Activated CD4-positive, alpha-beta T cell treated with anti-CD3 and anti-CD28 coated beads for 1 hour (primary cell): ENCODE measurements around the gene GLG1.
"Not testable (repeated sequence)": the region's sequence is repeated elsewhere in the genome, so short reads cannot be mapped to it uniquely, and the experiment has no call there.

Source experiments
- DNase-seq: peaks from one replicate; pipeline ENCODE4 v3.0.0-alpha.2; 2020

Gene GLG1

DNA sequence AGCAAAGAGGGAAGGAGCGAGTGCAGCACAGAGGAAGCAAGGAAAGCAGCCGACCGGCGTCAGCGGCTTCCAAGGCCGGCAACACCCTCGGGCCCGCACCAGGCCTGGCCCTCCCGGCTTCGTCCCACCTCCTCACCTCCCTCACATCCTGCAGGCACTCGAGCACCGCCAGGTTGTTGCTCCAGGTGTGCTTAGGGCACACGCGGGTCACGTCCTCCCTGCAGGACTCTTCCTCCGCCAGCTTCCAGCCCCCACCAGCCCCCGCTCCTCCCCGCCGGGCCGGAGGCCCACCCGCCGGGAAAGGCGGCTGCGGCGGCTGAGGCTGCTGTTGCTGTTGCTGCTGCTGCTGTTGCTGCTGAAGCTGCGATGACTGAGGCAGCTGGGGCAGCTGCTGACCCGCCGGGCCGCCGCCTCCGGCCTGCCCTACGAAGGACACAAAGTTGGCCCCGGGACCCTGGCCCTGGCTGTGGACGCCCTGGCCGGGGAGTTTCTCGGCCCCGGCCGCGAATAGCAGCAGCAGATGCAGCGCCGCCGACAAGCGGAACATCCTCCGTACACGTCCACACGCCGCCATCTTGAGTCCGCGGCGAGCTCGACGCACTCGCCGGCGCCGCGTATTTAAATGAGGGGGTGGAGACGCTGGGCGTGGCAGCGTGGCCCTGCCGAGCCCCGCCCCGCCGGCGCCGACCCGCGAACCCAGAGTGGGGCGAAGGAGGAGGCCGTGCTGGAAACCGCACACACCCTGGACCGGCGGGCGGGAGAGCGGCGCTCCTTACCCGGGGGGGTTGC lies at the start of gene GLG1:
Gene GLG1, minus strand, starts transcription at position 594 of the 789 bp plus-strand sequence. Its CDS starts 20 bp downstream, at position 574.
- peak; percentile 84 for DNase-seq

DNA sequence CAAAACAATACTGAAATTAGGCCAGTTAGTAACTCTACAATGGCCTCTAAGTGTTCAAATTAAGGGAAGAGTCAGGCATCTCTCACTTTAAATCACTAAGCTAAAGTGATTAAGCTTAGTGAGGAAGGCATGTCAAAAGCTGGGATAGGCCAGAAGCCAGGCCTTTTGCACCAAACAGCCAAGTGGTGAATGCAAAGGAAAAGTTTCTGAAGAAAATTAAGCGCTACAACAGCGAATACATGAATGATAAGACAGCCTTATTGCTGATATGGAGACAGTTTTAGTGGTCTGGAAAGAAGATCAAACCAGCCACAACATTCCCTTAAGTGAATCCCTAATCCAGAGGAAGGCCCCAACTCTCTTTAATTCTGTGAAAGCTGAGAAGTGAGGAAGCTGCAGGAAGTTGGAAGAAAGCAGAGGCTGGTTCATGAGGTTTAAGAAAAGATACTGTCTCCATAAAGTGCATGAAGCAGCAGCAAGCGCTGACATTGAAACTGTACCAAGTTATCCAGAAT lies 47.7 kb upstream of the GLG1 start:
- no peak for DNase-seq

DNA sequence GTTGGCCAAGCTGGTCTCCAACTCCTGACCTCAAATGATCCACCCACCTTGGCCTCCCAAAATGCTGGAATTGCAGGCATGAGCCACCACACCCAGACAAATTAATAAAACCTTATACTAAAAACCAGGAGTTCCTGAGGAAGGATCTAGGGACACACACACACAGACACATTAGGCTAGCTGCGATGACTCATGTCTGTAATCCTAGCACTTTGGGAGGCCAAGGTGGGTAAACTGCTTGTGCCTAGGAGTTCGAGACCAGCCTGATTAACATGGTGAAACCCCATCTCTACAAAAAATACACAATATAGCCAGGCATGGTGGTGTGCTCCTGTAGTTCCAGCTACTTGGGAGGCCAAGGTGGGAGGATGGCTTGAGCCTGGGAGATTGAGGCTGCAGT lies 46.0 kb upstream of the GLG1 start:
- not testable (repeated sequence) for DNase-seq

DNA sequence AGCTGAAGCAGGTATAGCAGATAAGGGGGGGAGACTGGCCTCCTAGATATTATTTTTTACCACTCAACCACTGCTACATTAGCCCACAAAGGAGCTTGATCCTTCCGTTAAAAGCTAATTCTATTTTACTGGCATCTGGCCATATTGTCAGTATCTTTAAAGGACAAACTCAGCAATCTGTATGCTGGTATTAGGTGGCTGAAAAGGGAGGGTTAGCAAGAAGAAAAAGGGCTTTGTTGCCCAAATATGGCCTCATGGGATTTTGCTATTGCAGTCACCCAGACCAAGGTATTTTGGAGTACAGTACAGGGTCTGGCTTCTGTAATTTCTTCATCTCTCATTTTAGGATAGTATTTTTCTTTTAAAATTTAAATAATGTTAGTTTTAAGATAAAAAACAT lies 45.3 kb upstream of the GLG1 start:
- no peak for DNase-seq

DNA sequence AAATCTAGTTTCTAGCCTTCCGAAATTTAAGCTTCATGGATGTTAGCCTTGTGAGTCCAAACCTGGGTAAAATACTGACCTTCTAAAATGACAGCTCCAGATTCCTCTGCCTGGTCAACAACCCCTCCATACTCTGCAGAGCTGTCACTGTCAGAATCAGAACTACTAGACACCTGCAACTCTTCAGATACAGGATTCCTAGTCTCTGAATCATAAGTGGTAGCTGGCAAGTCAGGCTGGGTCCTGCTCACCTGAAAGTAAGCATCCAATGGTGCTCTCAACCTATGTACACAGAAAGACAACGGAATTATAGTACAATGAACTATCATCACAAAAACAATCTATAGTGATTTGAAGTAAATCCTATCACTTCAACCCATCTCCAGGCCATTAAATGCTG lies 44.9 kb upstream of the GLG1 start:
- no peak for DNase-seq

DNA sequence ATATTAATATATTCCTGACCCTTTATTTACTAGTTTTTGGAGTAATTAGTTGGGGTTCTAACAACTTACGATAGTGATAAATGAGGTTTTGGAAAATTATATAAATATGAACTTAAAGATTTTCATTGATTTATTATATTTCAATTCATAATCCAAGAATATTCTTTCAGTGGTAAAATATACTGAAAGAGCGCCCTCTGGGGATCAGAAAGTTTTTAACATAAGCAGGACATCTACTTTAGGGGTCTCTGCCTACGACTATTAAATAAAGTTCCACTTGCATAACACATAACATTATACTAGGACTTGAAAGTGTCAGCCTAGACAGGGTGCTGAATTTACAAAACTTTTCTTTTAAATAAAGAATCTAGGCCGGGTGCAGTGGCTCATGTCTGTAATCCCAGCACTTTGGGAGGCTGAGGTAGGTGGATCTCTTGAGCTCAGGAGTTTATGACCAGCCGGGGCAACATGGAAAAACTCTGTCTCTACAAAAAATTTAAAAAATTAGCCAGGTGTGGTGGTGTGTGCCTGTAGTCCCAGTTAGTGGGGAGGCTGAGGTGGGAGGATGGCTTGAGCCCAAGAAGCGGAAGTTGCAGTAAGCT lies 44.2 kb upstream of the GLG1 start:
- no peak for DNase-seq

DNA sequence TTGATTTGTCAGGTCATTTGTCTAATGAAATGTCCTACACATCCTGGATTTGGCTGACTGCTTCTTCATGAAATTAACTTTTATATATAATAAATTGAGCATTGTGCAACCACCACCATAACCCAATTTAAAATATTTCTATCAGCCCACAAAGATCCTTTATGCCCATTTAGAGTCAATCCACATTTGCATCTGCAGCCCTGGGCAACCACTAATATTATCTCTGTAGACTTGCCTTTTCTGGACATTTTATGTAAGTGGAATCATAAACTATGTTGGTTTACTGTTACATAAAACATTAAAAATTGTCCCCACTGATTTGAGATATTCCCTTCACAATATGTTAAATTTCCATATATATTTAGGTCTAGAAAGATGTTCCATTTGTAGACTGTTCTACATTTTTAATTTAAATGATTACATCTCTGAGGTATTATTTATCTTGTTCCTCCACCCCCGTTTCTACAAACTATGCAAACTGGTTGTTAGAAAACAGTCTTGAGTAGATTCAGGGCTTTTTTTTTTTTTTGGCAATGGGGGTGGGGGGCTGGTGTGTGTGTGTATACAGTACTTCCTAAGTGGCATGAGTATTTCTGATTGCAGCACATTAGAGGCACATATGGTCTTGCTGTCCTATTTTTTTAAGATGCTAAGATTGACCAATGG lies 43.1 kb upstream of the GLG1 start:
- DNase-seq, result no peak

DNA sequence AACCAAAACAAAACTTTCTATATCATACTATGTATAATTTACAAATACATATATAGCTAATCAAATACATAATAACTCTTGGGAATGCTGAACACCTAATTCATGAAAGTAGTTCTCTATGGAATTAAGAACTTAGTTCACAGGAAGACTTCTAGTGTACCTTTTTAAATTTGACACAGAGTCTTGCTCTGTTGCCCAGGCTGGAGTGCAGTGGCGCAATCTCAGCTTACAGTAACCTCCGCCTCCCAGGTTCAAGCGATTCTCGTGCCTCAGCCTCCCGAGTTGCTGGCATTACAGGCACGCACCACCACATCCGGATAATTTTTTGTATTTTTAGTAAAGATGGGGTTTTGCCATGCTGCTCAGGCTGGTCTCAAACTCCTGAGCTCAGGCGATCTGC lies 35.1 kb upstream of the GLG1 start:
- DNase-seq, result no peak

DNA sequence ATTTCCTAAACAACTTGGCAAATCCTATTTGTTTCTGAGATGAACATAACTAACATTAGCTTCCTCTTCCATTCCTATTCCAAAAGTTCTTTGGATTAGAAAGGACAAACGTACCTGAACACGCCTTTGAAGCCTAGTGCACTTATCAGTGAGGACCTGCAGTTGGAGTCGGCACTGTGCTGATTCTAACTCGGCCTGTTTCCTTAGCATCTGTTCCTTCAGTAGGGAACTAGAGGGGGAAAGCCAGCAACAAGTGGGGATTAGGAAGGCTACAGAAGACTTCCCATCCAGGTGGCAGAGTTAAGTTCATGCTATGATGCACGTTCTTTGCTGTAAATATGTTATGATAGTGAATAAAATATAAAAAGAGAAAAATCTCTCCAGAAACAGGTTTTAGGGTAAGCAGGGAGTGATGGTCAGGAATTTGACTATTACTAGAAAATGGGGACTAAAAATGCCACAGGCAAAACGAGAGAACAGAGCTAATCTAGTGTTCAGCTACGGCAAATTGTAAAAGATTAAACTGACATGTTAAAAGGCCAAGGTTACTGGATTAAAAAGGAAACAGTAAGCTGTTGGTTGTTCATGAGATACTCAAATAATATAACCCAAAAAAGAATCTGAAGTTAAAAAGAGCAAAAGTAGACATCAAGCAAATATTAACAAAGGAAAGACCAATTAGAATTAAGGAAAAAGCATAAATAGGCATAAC lies 31.0 kb upstream of the GLG1 start:
- no peak for DNase-seq

DNA sequence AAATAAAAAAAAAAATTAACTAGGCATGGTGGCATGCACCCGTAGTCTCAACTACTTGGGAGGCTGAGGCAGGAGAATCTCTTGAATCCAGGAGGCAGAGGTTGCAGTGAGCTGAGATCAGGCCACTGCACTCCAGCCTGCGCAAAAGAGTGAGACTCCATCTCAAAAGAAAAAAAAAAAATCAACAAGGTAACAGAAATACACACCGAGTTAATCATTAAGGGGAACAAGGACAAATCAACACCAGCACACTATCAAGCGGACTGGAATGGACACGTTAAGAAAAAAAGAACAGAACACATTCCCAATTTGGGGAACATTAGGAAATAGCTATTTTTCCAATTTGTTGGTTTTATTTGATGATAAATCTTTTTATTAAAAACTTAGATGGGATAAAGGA lies 28.4 kb upstream of the GLG1 start:
- DNase-seq, result no peak

DNA sequence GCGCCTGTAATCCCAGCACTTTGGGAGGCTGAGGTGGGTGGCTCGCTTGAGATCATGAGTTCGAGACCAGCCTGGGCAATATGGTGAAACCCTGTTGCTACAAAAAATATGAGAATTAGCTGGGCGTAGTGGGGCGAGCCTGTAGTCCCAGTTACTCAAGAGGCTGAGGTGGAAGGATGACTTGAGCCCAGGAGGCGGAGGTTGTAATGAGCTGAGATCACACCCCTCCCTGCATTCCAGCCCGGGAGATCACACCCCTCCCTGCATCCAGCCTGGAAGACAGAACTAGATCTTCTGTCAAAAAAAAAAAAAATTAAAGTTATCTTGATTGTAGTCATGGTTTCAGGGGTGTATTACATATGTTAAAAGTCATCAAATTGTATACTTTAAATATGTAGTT lies 26.8 kb upstream of the GLG1 start:
- no peak for DNase-seq

DNA sequence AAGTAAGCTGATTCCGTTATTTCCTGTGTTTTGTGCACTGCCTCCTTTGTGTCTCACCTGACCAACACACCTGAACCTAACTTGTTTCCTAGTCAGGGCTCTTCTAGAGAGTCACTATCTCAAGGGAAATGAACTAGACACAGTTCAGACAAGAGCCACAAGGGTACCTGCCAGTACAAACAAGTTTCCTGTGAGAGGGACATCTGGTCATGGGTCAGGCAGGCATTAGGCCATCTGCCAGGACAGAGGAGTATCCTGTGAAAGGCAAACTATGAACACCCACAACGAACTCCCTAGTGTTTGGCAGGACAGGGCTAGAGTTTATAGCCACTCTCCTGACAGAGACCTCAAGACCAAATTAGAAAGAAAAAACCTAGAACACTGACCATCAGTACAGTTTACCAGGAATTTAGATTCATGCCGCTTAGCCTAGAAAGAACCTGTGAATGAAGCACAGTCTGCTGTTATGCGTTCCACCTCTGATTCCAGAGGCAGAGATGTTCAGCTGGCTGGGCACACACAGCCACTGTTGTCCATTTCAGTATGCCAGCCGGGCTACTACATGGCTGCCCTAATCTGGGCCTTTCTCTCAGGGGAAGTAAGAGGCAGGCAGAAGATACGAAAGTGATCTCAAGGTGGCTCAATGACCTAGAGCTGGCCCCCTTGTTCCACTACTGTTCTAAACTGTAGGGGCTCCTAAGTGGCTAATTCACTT lies 20.7 kb upstream of the GLG1 start:
- no peak for DNase-seq

DNA sequence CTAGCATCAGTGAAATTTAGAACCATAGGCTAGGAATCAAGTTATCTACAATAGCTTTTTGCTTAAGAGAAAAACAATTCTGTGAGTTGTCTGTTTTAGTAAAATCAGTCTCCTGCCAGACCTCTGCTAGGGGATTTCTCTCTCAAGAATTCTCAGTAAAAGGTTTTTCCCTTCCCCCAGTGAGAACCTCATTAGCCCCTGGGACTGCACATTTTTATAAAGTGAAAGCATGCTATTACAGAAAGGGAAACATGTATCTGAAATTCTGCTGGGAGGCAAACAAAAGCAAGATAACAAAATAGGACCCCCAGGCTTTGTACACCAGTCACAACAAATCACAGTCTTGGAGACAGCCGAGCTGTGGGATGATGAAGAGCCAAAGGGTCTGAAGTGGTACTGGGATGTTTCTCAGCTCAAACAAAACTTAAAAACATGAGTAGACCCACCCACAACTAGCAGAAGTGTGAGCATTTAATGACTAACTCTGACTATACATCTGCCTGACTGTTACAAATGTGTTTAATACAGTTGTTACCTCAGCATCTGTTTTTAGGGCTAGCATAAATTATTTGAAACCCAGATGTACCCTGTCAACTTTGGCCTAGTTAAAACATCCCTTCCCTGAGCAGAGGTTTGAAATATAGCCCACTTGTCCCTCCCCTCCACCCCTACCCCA lies 20.0 kb upstream of the GLG1 start:
- no peak for DNase-seq

DNA sequence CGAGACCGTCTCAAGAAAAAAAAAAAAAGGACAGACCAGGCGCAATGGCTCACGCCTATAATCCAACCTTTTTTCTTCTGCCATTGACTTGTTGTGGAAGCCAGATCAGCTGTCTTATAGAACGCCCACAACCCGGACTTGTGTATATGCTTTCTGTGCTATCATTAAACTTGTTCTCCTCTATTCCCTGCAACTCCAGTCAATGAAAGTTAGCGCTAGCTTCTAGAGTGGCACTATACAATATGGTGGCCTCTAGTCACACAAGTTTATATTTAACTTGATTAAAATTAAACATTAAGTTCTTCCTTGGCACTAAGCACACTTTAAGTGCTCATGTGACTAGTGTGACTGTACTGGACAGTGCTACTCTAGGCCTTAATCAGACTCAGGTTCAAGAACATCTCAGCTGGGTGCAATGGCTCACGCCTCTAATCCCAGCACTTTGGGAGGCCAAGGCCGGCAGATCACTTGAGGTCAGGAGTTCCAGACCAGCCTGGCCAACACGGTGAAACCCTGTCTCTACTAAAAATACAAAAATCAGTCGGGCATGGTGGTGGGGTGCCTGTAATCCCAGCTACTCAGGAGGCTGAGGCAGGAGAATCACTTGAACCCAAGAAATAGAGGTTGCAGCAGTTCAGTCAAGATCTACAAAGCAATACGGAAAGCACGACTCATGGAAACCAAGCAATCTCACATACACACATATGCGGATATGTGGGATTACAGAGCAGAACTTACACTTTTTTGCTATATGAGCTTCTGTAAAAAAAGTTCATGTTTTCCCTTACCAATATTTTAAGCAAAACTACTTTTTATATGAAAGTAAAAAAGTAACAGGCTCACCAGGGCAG lies 18.8 kb upstream of the GLG1 start:
- DNase-seq, result no peak

DNA sequence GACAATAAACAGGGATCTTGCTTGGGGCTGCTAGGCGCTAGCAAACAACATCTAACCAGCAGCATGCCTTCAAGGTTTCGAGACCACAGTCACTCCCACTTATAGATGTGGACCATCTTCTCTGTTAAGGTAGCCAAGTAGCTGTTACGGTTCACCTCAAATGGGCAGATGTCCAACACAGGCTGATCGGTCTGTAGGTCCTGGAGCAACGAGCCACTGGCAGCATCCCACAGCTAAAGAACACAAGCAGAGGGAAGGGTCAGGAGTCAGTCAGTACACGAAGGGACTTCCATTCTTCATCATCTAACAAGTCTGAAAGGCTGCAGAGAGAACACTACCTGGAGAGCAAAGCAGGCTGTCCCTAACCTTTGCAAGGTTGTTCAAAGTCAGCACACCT lies 16.9 kb upstream of the GLG1 start:
- DNase-seq, result no peak

DNA sequence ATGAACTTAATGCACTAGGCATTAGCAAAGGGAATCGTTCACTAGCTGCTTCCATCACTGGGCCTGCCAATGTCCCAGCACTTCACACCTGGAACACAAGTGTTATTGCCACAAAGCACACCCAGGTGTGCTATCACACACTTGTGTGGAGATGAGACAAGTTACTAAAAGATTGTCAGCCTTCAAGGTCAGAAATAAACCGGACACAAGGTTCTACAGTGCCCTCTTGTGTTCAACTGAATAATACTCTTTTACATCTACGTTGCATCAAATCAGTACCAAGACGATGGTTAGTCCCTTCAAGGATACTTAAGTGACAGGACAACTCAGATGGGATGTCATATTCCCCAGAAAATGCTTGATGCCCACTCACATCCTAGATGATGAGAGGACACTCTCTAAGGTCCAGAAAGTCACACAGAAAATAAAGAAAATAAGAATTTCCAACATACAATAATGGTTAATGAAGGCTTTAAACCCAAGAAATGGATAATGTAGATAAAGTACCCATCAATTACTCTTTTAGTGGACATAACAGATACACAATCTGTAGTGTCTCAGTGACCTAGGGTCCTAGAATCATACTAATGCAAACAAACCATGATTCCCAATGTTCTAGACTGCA lies 16.4 kb upstream of the GLG1 start:
- no peak for DNase-seq

DNA sequence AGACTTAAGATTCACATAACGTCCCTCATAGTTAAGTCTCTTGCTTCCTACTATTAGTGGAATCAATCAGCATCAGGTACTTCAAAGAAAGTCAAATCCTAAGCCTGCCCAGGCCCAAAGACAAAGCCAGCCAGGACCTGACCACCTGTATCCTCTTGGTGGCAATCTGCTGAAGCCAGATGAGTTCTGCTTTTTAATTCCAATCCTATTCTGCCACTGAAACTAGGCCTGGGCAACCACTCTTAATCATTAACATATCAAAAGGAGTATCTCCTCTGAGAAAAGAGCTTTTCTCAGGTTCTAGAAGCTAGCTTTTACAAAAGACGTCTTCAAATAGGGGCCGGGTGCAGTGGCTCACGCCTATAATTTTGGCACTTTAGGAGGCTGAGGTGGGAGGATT lies 15.1 kb upstream of the GLG1 start:
- DNase-seq, result no peak

DNA sequence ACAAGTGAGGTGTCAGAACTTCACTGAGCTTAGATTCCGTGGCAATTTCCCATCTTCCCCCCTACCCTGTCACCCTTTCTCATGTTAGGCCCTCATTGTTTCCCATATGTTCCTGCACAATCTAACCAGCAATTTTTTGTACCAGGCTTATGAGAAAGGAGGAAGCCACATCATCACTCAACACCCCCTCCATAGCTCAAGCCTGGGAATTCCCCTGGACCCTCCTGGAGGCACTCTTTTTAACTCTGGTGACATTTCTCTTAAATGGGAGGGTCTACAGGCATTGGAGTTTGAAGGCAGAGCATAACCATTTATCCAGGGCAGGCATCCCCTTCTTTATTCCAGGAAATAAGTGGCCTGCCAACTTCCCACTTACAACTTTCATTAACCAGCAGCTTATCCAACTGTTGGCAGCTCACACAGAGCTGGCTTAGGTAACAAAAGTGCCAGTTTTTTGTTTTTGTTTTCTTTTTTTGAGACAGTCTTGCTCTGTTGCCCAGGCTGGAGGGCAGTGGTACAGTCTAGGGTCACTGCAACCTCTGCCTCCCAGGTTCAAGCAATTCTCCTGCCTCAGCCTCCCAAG lies 10.4 kb upstream of the GLG1 start:
- DNase-seq, result no peak

DNA sequence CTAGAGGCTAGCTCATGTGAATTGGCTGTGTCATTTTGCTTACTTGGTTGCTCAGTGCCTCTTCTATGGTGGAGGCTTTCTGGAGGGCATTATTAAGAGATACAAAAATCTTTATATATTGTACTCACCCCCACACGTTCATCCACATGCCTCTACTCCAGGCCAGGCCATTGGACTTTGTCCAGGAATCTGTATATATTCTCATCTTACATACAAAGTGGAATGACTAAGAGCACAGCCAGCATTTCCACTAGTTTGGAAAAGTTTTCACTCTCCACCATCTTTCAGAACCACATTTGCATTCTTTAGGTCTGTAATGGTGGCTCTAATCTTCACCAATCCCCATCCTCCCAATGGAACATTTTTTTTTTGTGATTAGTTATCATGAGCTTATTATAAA lies 4.8 kb upstream of the GLG1 start:
- no peak for DNase-seq

DNA sequence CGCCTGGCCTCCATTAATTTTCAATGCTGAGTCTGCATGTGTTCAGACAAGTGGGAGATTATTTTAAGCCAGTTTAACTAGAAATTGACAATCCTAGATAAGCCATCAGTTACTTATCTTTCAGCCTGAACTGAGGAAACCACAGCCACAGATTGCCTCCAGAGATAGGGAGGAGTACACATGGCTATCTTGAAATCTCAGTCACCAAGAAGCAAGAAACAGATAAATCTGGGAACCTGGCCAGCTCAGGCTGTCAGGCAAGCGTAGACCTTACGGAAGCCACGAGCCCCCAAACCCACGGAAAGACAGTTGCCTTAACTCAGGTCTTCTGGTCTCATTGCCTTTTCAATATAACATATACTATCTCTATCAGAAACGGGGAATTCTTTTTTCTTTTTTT lies 2.0 kb upstream of the GLG1 start:
- peak; percentile 22 for DNase-seq
